Measurements from ENCODE around the gene GOLPH3L.

Gene GOLPH3L

DNA sequence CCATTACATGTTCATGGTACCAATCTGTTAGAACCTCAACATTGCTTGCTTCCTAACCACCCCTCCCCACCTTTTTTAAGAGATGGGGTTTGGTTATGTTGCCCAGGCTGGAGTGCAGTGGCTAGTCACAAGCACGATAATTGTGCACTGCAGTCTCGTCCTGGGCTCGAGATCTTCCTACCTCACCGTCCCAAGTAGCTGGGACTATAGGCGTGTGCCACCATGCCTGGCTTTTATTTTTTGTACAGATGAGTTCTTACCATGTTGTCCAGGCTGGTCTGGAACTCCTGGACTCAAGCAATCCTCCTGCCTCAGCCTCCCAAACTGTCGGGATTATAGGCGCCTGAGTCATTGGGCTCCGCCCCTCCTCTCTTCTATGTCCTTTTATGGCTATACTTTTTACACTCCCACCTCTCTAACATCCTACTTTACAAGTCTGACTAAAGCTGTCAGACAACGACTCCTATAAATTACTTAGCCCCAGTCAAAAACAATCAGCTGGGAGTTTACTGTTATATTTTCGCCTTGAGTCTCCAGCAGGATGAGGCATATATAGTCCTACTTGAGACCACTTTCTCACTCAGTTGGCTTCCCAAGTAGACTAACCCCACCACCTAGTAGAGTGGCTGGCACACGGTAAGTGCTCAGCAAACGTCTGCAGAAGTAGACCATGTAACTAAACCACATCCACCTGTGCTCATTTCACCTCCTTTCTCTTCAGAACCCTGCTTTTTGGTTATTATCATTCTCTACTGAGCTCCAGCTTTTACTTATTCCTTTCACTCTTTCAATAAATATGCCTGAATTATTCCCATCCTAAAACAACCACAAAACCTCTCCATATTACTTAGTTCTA is 81.4 kb downstream of the GOLPH3L start:
- H3K27ac ChIP-seq, result no peak overlapping the region
- H3K4me1 ChIP-seq (ENCODE audit: low read depth, poor library complexity, severe bottlenecking), result peaks cover 48% of the 10 kb centered on the region
- no peaks in the 10 kb centered on the region for H3K27me3 ChIP-seq (ENCODE audit: insufficient read depth, low read depth)
- no peak overlapping the region for H3K9ac ChIP-seq
- no peak overlapping the region for H3K4me2 ChIP-seq
- H2AFZ ChIP-seq (ENCODE audit: low read depth), result no peak overlapping the region
- no peak overlapping the region for H3K4me3 ChIP-seq (IDR thresholded peaks at IDR 0.05; ENCODE audit: insufficient read depth, low read depth, low read length)
- H3K36me3 ChIP-seq (ENCODE audit: insufficient read depth), result no peaks in the 10 kb centered on the region; the same call in 1 of the 2 replicates
- H3K79me2 ChIP-seq (ENCODE audit: insufficient read depth, low read depth), result no peaks in the 10 kb centered on the region
- TF ChIP-seq, protein P1, sequence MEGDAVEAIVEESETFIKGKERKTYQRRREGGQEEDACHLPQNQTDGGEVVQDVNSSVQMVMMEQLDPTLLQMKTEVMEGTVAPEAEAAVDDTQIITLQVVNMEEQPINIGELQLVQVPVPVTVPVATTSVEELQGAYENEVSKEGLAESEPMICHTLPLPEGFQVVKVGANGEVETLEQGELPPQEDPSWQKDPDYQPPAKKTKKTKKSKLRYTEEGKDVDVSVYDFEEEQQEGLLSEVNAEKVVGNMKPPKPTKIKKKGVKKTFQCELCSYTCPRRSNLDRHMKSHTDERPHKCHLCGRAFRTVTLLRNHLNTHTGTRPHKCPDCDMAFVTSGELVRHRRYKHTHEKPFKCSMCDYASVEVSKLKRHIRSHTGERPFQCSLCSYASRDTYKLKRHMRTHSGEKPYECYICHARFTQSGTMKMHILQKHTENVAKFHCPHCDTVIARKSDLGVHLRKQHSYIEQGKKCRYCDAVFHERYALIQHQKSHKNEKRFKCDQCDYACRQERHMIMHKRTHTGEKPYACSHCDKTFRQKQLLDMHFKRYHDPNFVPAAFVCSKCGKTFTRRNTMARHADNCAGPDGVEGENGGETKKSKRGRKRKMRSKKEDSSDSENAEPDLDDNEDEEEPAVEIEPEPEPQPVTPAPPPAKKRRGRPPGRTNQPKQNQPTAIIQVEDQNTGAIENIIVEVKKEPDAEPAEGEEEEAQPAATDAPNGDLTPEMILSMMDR (conservative IDR thresholded peaks at IDR 0.05; ENCODE audit: low read depth, low read length), result peak; percentile 24; the same call in 1 of the 2 replicates
- H4K20me1 ChIP-seq (ENCODE audit: insufficient read depth), result no peaks in the 10 kb centered on the region

DNA sequence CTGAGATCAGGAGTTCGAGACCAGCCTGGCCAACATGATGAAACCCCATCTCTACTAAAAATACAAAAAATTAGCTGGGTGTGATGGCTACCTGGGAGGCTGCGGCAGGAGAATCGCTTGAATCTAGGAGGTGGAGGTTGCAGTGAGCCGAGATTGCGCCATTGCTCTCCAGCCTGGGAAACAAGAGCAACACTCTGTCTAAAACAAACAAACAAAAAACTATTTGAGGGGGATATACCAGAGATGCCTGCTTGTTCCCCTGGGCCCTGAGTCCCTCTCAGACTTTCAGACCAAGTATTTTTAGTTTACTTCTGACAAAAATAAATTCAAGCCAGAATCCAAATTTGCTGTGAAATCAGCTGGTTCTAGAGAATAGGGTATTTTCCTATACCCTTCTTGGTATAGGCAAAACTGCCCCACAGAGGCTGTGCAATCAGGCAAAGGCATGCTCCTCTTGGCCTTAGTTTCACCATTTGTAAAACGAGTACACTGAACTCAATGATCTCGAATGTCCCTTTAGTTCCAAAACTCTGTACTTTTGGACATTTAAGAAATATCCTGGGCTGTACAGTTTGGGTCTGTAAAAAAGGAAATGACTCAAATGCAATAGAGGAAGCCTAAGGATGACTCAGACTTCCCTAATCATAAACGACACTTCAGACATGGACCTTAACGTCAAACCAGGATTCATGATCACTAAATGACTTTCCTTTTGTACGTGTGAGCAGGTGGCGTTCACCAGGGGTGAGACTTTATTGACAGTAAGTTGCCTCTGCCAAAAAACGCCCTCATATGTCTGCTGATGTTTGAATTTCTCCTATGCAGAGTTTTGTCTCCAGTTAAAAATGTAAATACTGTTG is 83.7 kb downstream of the GOLPH3L start:
- Histone ChIP-seq H4K20me1 (ENCODE audit: insufficient read depth) (no peaks in the 10 kb centered on the region), H3K4me1 (ENCODE audit: low read depth, poor library complexity, severe bottlenecking) (peaks cover 49% of the 10 kb centered on the region), H3K27me3 (ENCODE audit: insufficient read depth, low read depth) (no peaks in the 10 kb centered on the region), H2AFZ (ENCODE audit: low read depth) (no peak overlapping the region), H3K27ac (peak overlapping the region; percentile 88; the same call in 1 of the 2 replicates), H3K36me3 (ENCODE audit: insufficient read depth) (no peaks in the 10 kb centered on the region), H3K4me3 (IDR thresholded peaks at IDR 0.05; ENCODE audit: insufficient read depth, low read depth, low read length) (no peak overlapping the region), H3K79me2 (ENCODE audit: insufficient read depth, low read depth) (0 out of 2 replicates have a peak, but pooled peaks cover 3% of the 10 kb centered on the region), H3K4me2 (no peak overlapping the region; the same call in 1 of the 2 replicates), H3K9ac (no peak overlapping the region)
- TF ChIP-seq, protein P1 (conservative IDR thresholded peaks at IDR 0.05; ENCODE audit: low read depth, low read length), result no peak

DNA sequence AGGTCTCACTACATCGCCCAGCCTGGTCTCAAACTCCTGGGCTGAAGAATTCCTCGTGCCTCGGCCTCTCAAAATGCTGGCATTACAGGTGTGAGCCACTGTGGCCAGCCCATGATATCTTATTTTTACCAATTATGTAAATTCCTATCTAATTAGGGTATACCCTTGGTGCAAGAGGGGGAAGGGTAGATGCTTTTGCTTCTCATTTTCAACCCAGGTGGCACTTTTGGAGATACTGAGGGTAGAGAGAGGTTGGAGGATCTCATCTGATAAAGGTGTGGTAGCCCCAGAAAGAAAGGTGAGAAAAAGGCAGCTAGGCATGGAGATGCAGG is 85.0 kb downstream of the GOLPH3L start:
- H3K27ac ChIP-seq, result peak overlapping the region; percentile 88
- 0 out of 2 replicates have a peak, but pooled peaks cover 3% of the 10 kb centered on the region for H3K79me2 ChIP-seq (ENCODE audit: insufficient read depth, low read depth)
- no peak overlapping the region for H3K4me3 ChIP-seq (IDR thresholded peaks at IDR 0.05; ENCODE audit: insufficient read depth, low read depth, low read length)
- no peaks in the 10 kb centered on the region for H3K36me3 ChIP-seq (ENCODE audit: insufficient read depth)
- peaks cover 49% of the 10 kb centered on the region for H3K4me1 ChIP-seq (ENCODE audit: low read depth, poor library complexity, severe bottlenecking)
- no peak overlapping the region for H2AFZ ChIP-seq (ENCODE audit: low read depth)
- no peaks in the 10 kb centered on the region for H4K20me1 ChIP-seq (ENCODE audit: insufficient read depth)
- peak overlapping the region; percentile 68 for H3K4me2 ChIP-seq
- H3K27me3 ChIP-seq (ENCODE audit: insufficient read depth, low read depth), result no peaks in the 10 kb centered on the region
- TF ChIP-seq, protein P1 (conservative IDR thresholded peaks at IDR 0.05; ENCODE audit: low read depth, low read length), result no peak
- H3K9ac ChIP-seq, result peak overlapping the region; percentile 58

DNA sequence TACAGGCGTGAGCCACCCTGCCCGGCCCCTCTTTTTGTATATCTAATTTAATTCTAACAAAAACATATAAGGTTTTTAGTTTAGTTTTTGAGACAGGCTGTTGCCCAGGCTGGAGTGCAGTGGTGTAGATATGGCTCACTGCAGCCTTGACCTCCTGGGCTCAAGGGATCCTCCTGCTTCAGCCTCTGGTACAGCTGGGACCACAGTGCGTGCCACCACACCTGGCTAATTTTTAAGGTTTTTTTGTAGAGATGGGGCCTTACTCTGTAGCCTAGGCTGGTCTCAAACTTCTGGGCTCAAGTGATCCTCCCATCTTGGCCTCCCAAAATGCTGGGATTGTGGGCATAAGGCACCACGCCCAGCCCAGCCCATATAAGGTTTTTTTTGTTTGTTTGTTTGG is 86.4 kb downstream of the GOLPH3L start:
- Histone ChIP-seq H3K79me2 (ENCODE audit: insufficient read depth, low read depth) (0 out of 2 replicates have a peak, but pooled peaks cover 3% of the 10 kb centered on the region), H4K20me1 (ENCODE audit: insufficient read depth) (no peaks in the 10 kb centered on the region), H3K27ac (peak overlapping the region; percentile 88), H3K4me1 (ENCODE audit: low read depth, poor library complexity, severe bottlenecking) (peaks cover 49% of the 10 kb centered on the region), H3K27me3 (ENCODE audit: insufficient read depth, low read depth) (no peaks in the 10 kb centered on the region), H3K4me2 (peak overlapping the region; percentile 68; the same call in 1 of the 2 replicates), H3K4me3 (IDR thresholded peaks at IDR 0.05; ENCODE audit: insufficient read depth, low read depth, low read length) (no peak overlapping the region), H3K9ac (peak overlapping the region; percentile 58; the same call in 1 of the 2 replicates), H3K36me3 (ENCODE audit: insufficient read depth) (no peaks in the 10 kb centered on the region), H2AFZ (ENCODE audit: low read depth) (no peak overlapping the region)
- TF ChIP-seq, protein P1 (conservative IDR thresholded peaks at IDR 0.05; ENCODE audit: low read depth, low read length), result no peak

All from KMS-11 (cell line).